HG02938 (cell line): ENCODE data around the gene DDN.

ENCODE experiments used
- ATAC-seq: cut with Tn5 transposase; IDR thresholded peaks from one replicate; pipeline ENCODE4 v1.9.1; 2021; ENCODE audit warnings: mild to moderate bottlenecking, moderate library complexity; ENCODE audit not compliant: unreplicated experiment

The DDN gene

DNA sequence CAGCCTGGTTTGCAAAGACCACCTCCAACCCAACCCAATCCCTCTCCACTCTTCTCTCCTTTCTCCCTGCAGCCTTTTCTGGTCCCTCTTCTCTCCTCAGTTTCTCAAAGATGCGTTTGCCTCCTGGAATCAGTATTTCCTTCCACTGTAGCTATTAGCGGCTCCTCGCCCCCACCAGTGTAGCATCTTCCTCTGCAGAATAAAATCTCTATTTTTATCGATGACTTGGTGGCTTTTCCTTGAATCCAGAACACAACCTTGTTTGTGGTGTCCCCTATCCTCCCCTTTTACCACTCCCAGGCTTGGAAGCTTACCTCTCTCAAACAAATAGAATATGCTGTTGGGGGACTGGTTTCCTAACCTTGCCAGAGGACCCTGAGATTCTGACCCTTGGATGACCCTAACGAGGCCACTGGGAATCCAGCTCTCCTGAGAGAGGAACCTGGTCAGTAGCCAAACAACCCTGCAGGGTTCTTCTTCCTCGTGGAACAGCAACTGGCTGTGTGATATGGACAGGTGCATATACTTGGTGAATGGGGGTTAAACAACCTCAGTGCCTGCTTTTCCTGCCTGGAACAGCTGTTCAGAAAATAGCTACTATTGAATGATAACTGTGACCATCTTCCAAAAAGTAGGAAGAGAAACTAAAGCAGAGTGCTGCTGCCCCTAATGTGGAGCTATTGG is 16.6 kb downstream of the DDN start:
- ATAC-seq: no peak

- no peak for ATAC-seq
These were observed 17.4 kb downstream of the DDN start for GRCh38 chr12:48981757-48982157.

GRCh38 chr12:48980953-48981756 is 18.0 kb downstream of the DDN start:
- no peak for ATAC-seq

GRCh38 chr12:48980389-48980952 is 18.7 kb downstream of the DDN start:
- no peak for ATAC-seq

GRCh38 chr12:48979602-48980388 is 19.4 kb downstream of the DDN start:
- ATAC-seq: no peak

DNA sequence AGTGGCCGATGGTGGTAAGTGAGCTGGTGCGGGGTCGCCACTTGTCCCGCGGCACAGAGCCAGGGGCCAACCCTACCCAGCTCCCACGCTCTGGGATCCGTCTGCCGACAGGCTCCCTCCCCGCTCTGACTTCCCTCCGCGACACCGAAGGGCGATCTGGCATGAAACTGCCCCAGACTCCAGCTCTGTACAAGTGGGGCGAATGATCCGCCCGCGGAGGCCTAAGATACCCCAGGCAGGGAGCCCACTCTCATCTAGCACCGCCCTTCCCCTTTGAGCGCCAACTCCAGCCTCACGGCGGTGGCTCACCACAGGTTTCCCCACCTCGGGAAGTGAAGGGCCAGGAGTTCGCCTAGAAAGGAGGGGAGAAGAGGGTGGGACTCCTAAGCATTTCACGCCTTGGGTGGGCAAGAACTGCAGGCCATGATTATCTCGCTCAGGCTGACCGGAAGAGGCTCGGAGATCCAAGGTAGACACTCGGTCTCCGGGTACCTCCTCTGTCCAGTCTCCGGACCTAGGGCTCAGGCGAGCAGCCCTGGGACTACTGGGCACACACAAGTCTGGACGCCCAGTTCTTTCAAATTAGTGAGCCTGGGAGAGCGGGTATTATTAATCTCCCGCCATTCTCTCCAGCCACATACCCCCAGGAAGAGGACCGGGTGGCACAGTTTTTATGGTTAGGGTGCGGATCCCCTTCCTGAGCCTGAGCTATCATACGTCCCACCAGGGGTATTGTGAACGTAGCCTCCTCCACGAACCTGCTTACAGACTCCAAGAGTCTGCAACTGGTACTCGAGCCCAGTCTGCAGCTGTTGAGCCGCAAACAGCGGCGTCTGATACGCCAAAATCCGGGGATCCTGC is 20.2 kb downstream of the DDN start:
- no peak for ATAC-seq

GRCh38 chr12:48978291-48978740 is 20.9 kb downstream of the DDN start, which contains the start of gene WNT1:
WNT1 (plus strand) TSS chr12:48978322; CDS start chr12:48978651, 329 bp downstream.
- ATAC-seq: no peak

- ATAC-seq: no peak
These were observed 21.6 kb downstream of the DDN start for GRCh38 chr12:48977290-48978281.

DNA sequence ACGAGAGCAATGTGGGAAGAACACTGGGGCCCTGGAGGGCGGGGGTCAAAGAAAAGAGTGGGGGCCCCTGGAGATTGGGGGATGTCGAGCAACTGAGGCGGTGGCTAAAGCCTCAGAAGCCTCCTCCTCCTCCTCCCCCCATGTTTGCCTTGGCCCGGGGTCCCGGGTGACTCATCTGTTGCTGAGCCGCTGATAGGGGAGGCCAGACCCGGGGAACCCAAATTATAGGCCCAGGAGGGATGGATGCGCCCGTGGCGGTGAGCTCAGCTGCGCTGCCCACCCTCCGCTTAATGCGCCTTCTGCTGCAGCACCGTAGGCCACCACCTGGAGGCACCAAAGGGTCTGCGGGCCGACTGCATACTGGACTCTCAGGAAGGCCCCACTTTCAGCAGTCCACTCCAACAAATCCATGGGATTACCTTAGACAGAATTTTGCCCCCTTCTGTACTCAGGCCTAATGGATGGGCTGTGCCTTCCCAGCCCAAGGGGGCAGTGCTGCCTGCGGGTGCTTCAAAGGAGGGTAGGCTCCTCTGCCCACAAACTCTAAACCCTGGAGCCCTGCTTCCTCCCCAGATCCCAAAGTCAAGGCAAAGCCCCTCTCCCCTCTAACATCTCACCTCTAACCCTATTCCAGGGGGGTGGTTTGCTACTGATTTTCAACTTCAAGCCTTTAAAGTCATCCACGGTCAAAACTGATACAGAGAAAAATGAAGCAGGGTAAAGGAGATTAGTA is 25.1 kb downstream of the DDN start:
- ATAC-seq: no peak

DNA sequence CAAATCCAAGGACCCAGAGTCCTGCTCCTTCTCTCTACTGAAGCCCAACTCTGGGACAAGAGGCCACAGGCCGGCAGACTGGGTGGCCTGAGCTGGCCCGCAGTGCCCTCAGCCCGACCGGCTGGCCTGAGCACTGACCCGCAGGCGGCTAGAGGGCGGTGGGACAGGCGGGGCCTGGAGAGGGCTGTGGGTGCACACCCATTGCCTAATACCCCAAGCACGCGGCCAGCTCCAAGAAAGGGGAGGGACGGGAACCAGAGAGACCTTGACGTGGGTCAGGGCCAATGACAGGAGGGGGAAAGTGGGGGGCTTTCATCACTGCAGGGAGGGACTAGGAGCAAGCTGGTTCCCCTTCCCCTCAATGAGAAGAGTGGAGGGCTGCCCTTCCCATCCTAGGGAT is 25.6 kb downstream of the DDN start:
- ATAC-seq: no peak

DNA sequence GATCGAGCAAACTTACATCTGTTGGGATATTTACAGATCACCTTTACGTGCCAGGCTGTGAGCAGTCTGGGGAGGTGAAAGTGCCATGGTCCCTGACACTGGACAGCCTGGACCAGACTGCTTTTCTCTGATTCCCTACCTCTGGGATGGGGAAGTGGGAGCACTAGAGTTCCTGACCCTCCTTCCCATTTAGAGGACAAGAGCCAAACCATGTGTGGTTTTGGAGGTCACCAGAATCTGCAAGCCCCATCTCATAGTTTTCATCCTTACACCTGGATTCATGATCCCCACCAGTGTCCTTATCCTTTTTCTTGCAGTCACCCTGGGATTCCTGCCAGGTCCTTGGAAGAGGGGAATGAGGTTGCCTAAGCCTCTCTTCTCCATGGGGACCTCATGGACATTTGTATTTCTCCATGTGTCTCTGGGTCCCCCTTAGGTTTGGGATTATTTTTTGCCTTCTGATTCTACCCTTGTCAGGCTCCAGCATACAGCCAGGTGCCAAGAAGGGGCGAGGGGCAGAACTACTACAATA is 26.2 kb downstream of the DDN start:
- ATAC-seq: no peak

DNA sequence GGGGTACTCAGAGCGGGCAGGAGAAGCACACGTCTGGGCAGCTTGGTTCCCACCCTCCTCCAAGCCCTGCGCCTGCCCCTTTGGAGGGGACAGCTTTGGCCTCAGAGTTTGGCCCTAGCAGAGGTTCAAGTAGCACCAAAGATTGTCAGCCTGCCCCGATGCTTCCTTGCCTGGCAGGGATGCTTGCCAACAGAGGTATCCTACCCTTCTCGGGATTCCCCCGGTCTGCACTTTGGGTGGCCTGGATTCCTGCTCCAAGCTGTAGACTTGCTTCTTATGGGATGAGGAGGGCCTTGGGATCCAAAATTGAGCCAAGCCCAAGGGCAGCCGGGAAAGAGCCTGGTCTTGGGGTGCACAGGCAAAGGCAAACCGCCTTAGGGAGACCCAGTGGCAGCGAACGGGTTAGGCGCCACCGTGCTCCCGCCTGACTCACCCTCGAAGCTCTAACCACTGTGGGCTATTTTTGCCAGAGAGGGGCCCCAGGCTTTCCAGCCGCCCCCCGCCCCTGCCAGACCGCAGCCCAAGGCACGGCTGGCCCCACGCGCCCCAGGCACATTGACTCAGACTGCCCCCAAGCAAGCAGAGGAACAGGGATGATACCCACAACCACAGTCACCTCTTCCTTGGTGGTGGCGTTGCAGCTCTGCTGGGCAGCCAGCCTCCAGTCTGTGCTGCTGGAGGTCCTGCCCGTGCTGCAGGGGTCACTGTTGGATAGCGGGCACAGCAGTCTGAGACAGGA is 26.8 kb downstream of the DDN start:
- no peak for ATAC-seq

- ATAC-seq: no peak
These were observed 28.4 kb downstream of the DDN start for GRCh38 chr12:48970702-48971334.

GRCh38 chr12:48969833-48970701 is 29.1 kb downstream of the DDN start:
- ATAC-seq: no peak

DNA sequence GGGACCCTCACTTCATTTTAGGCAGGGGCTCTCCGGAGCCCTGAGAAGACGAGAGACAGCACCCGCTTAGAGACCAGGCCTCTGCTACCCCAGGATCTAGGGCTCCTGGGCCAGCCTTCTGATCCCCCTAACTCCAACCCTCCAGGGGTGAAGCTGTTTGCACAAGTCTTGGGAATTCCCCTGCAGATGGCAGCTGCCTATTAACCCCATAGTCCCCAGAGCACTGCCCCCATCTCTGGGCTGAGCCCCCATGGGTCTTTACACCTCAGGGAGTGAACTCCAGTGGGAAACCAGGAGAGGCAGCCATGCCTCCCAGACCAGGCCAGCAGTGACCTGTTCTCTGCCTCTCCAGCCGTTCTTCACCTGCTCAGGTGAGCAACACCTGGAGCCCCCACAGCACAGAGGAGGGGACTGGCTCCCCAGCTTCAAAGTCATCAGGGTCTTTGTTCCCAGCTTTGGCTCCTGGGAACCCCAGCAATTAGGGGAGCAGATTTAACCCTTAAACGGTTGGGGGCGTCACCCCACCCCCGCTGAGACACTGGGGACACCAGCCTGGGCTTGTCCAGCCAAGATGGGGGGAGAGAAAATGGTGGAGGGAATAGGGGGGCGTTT is 29.9 kb downstream of the DDN start:
- ATAC-seq: no peak

GRCh38 chr12:48968467-48968866 is 30.7 kb downstream of the DDN start:
- ATAC-seq: no peak
